ENCODE data around the gene STX4. TPM values are rescaled to one million over a fixed set of nuclear protein-coding genes. Genes with fewer than 3 reads are reported as not detected.

The STX4 gene
- total RNA-seq, 1 experiment from 2014 or later: 32.3 TPM

DNA sequence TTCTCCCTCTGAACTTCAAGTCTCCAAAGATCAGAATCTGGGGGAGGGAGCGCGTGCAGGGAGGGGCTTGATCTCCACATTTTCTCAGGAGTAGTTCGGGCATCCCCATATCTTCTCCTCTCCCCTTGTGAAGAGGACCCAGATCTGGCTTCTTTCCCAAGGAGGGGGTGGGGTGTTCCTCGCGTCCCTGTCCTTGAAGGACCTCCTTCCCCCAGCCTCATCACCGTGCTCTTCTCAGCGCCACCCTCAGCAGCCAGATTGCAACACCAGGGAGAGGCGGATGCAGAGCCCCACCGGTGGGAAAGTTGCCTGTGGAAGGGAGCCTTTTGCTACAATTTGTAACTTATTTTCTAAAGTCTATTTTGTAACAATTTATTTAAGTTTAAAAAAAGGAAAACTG lies 49.7 kb downstream of the STX4 start:
- no peak overlapping the region for H2AFZ ChIP-seq (ENCODE audit: low read length)
- H3K18ac ChIP-seq (ENCODE audit: insufficient read length, low read depth, low read length): no peak overlapping the region
- H4K20me1 ChIP-seq (ENCODE audit: control insufficient read depth, insufficient read depth, insufficient read length): peaks cover 4% of the 10 kb centered on the region
- WGBS (ENCODE audit: extremely low coverage, insufficient read length, low lambda C conversion rate): no CpG with 5 or more reads among the region's 9 CpGs
- DNase-seq: peak; percentile 14
- no peak overlapping the region for H3K4me2 ChIP-seq (ENCODE audit: insufficient read depth, insufficient read length, low read length)
- Mint-ChIP-seq H3K27me3 (ENCODE audit: low read depth) (no peaks in the 10 kb centered on the region), H3K9me3 (no peaks in the 10 kb centered on the region), H3K36me3 (ENCODE audit: insufficient read depth in 1 of 3, low read depth in 3 of 3) (peaks cover 20 to 44% (median 42%) of the 10 kb centered on the region in 3 experiments; a peak in 6 of 7 replicates), H3K4me1 (peaks cover 0 to 3% of the 10 kb centered on the region in 2 experiments; a peak in 1 of 4 replicates), H3K27ac (no peak overlapping the region), H3K4me3 (no peak overlapping the region)
- no peak overlapping the region for H4K8ac ChIP-seq (replicated peaks; ENCODE audit: insufficient read length, low read depth, low read length)
- no peak overlapping the region for H3K14ac ChIP-seq (ENCODE audit: insufficient read depth, low read length)
- H2BK12ac ChIP-seq (ENCODE audit: insufficient read length, low read depth, low read length): no peak overlapping the region
- H3K4ac ChIP-seq (ENCODE audit: low read depth, low read length): no peak overlapping the region
- H4K91ac ChIP-seq (ENCODE audit: insufficient read length, low read depth, low read length): no peak overlapping the region
- no peaks in the 10 kb centered on the region for H3K9me3 ChIP-seq (ENCODE audit: control insufficient read depth, low read depth, low read length)
- H2BK120ac ChIP-seq (ENCODE audit: low read depth, low read length, poor library complexity, severe bottlenecking): no peak overlapping the region
- no peak overlapping the region for H3K27ac ChIP-seq (ENCODE audit: insufficient read length, low read depth, low read length)
- no peak overlapping the region for H3T11ph ChIP-seq (ENCODE audit: low read length)
- H2BK15ac ChIP-seq (ENCODE audit: low read depth, low read length): no peak overlapping the region
- H2BK5ac ChIP-seq (ENCODE audit: insufficient read length, low read length): no peak overlapping the region
- no peaks in the 10 kb centered on the region for H3K23me2 ChIP-seq (ENCODE audit: insufficient read length, low read depth, low read length, poor library complexity, severe bottlenecking)
- H3K79me2 ChIP-seq (ENCODE audit: insufficient read depth, low read length): no peaks in the 10 kb centered on the region
- no peaks in the 10 kb centered on the region for H3K4me1 ChIP-seq (ENCODE audit: insufficient read depth, low read length)
- no peak overlapping the region for H3K56ac ChIP-seq (ENCODE audit: insufficient read length, low read depth, low read length)
- H3K23ac ChIP-seq (ENCODE audit: insufficient read length, low read depth, low read length): no peak overlapping the region
- no peak overlapping the region for H2AK5ac ChIP-seq (ENCODE audit: insufficient read length, low read length)
- no peak overlapping the region for H4K5ac ChIP-seq (ENCODE audit: insufficient read length, low read depth, low read length)
- H3K27me3 ChIP-seq (ENCODE audit: insufficient read depth, low read length): no peaks in the 10 kb centered on the region
- TF ChIP-seq, protein P1, sequence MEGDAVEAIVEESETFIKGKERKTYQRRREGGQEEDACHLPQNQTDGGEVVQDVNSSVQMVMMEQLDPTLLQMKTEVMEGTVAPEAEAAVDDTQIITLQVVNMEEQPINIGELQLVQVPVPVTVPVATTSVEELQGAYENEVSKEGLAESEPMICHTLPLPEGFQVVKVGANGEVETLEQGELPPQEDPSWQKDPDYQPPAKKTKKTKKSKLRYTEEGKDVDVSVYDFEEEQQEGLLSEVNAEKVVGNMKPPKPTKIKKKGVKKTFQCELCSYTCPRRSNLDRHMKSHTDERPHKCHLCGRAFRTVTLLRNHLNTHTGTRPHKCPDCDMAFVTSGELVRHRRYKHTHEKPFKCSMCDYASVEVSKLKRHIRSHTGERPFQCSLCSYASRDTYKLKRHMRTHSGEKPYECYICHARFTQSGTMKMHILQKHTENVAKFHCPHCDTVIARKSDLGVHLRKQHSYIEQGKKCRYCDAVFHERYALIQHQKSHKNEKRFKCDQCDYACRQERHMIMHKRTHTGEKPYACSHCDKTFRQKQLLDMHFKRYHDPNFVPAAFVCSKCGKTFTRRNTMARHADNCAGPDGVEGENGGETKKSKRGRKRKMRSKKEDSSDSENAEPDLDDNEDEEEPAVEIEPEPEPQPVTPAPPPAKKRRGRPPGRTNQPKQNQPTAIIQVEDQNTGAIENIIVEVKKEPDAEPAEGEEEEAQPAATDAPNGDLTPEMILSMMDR (conservative IDR thresholded peaks at IDR 0.05): no peak
- H3K9ac ChIP-seq (ENCODE audit: extremely low read depth, insufficient read length, low read length): no peak overlapping the region
- H2BK20ac ChIP-seq (ENCODE audit: low read depth, low read length, poor library complexity, severe bottlenecking): no peak overlapping the region
- no peaks in the 10 kb centered on the region for H3K79me1 ChIP-seq (ENCODE audit: insufficient read depth, low read depth, low read length, poor library complexity, severe bottlenecking)
